Astrocyte (in vitro differentiated cells and primary cell): ENCODE results near the gene SLFN12L. TPM values are rescaled to one million over a fixed set of nuclear protein-coding genes. Genes with fewer than 3 reads are reported as not detected.

ENCODE experiments used
- DNase-seq: peaks from one replicate; pipeline ENCODE4 v3.0.0-alpha.2; 2010; ENCODE audit warnings: low read depth
- FAIRE-seq: peaks from 2 replicates; lab custom pipeline; 2011; peaks lifted over from hg19 to GRCh38; lab: Jason Lieb, UNC
- H2AFZ ChIP-seq: 2 replicates; pipeline ENCODE4 v1.6.0; 2012; ENCODE audit warnings: low read depth, low read length, inconsistent platforms
- H3K27ac ChIP-seq: 2 replicates; pipeline ENCODE4 v1.5.1; 2011; ENCODE audit warnings: low read depth, low read length, inconsistent platforms
- H3K27me3 ChIP-seq: 2 replicates; pipeline ENCODE4 v1.6.0; 2011; ENCODE audit warnings: low read length, inconsistent platforms; ENCODE audit not compliant: insufficient read depth
- H3K36me3 ChIP-seq: 2 replicates; pipeline ENCODE4 v1.5.1; 2011; ENCODE audit warnings: low read length, inconsistent platforms; ENCODE audit not compliant: insufficient read depth
- H3K4me1 ChIP-seq: 2 replicates; pipeline ENCODE4 v1.5.1; 2011; ENCODE audit warnings: low read length, inconsistent platforms; ENCODE audit not compliant: insufficient read depth
- H3K4me2 ChIP-seq: 2 replicates; pipeline ENCODE4 v1.6.0; 2012; ENCODE audit warnings: low read length, inconsistent platforms
- H3K4me3 ChIP-seq: 2 replicates; pipeline ENCODE4 v1.5.1; 2011; ENCODE audit warnings: low read depth, mild to moderate bottlenecking, low read length, inconsistent platforms; ENCODE audit not compliant: insufficient read depth
- H3K79me2 ChIP-seq: 2 replicates; pipeline ENCODE4 v1.6.0; 2012; ENCODE audit warnings: mild to moderate bottlenecking, low read length, inconsistent platforms; ENCODE audit not compliant: insufficient read depth
- H3K9ac ChIP-seq: 2 replicates; pipeline ENCODE4 v1.6.0; 2012; ENCODE audit warnings: mild to moderate bottlenecking, low read length, inconsistent platforms
- H3K9me3 ChIP-seq: 2 replicates; pipeline ENCODE4 v1.5.1; 2012; ENCODE audit warnings: low read depth, mild to moderate bottlenecking, low read length, inconsistent platforms; ENCODE audit not compliant: insufficient read depth
- H4K20me1 ChIP-seq: 2 replicates; pipeline ENCODE4 v1.6.0; 2012; ENCODE audit warnings: low read length, inconsistent platforms; ENCODE audit not compliant: insufficient read depth
- H3K27ac Mint-ChIP-seq: one replicate; pipeline ENCODE4 v1.8.0; 2021; ENCODE audit warnings: mild to moderate bottlenecking, mixed read lengths; ENCODE audit not compliant: unreplicated experiment
- H3K27me3 Mint-ChIP-seq: one replicate; pipeline ENCODE4 v1.8.0; 2021; ENCODE audit warnings: low read depth, mixed read lengths; ENCODE audit not compliant: unreplicated experiment
- H3K36me3 Mint-ChIP-seq: one replicate; pipeline ENCODE4 v1.8.0; 2021; ENCODE audit warnings: low read depth, mixed read lengths; ENCODE audit not compliant: unreplicated experiment
- H3K4me1 Mint-ChIP-seq: one replicate; pipeline ENCODE4 v1.8.0; 2021; ENCODE audit warnings: low read depth, mixed read lengths; ENCODE audit not compliant: unreplicated experiment
- H3K4me3 Mint-ChIP-seq: one replicate; pipeline ENCODE4 v1.8.0; 2021; ENCODE audit warnings: mild to moderate bottlenecking, moderate library complexity, mixed read lengths; ENCODE audit not compliant: unreplicated experiment
- H3K9me3 Mint-ChIP-seq: one replicate; pipeline ENCODE4 v1.8.0; 2021; ENCODE audit warnings: mild to moderate bottlenecking, mixed read lengths; ENCODE audit not compliant: unreplicated experiment
- EZH2 ChIP-seq: IDR thresholded peaks from 2 replicates; pipeline ENCODE4 v1.6.1; 2012; ENCODE audit warnings: mild to moderate bottlenecking, low read length, inconsistent platforms; ENCODE audit not compliant: insufficient read depth
- total RNA-seq: library from RNA; stranded (reverse); gene quantifications from 2 replicates; pipeline ENCODE4 v1.2.1, GENCODE V29; 2021
- TF ChIP-seq, protein P1 (sequence below): IDR thresholded peaks from 2 replicates; pipeline ENCODE4 v1.5.1; 2011; ENCODE audit warnings: low read depth, mild to moderate bottlenecking, inconsistent platforms, low read length, moderate library complexity; ENCODE audit not compliant: insufficient read depth

Gene SLFN12L
- total RNA-seq, 1 donor from 2014 or later: 0.14 TPM

DNA sequence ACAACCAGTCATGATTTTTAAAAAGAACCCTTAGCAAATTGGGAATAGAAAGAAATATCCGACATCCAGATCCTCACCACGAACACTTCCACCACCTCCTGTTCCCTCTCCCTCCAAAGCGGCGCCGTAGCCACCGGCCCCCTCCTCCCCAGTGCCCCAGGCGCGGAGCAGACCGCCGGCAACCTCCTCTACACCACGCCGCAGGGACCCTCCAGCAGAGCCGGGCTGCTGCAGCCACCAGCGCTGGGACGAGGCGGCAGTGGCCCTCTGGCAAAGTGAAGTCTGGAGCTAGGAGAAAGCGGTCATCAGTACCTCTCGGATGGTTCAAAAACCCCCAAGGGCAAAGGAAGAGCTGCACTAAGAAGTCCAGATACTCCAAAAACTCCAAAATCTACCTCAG lies 47.5 kb downstream of the SLFN12L start:
- Histone ChIP-seq H3K9me3 (peaks cover 2% of the 10 kb centered on the region), H3K4me2 (no peak overlapping the region), H3K79me2 (no peaks in the 10 kb centered on the region), H4K20me1 (no peaks in the 10 kb centered on the region), H2AFZ (no peak overlapping the region), H3K4me1 (peaks cover 4% of the 10 kb centered on the region), H3K27me3 (peaks cover 74% of the 10 kb centered on the region), H3K27ac (no peak overlapping the region), H3K4me3 (no peak overlapping the region), H3K9ac (no peak overlapping the region), H3K36me3 (no peaks in the 10 kb centered on the region)
- DNase-seq (no peak), FAIRE-seq (no peak)
- TF ChIP-seq EZH2: peak; percentile 48
- TF ChIP-seq, protein P1, sequence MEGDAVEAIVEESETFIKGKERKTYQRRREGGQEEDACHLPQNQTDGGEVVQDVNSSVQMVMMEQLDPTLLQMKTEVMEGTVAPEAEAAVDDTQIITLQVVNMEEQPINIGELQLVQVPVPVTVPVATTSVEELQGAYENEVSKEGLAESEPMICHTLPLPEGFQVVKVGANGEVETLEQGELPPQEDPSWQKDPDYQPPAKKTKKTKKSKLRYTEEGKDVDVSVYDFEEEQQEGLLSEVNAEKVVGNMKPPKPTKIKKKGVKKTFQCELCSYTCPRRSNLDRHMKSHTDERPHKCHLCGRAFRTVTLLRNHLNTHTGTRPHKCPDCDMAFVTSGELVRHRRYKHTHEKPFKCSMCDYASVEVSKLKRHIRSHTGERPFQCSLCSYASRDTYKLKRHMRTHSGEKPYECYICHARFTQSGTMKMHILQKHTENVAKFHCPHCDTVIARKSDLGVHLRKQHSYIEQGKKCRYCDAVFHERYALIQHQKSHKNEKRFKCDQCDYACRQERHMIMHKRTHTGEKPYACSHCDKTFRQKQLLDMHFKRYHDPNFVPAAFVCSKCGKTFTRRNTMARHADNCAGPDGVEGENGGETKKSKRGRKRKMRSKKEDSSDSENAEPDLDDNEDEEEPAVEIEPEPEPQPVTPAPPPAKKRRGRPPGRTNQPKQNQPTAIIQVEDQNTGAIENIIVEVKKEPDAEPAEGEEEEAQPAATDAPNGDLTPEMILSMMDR: no peak
- Mint-ChIP-seq H3K9me3 (peaks cover 23% of the 10 kb centered on the region), H3K36me3 (no peaks in the 10 kb centered on the region), H3K27ac (no peak overlapping the region), H3K27me3 (peaks cover 82% of the 10 kb centered on the region), H3K4me1 (no peaks in the 10 kb centered on the region), H3K4me3 (no peak overlapping the region)

DNA sequence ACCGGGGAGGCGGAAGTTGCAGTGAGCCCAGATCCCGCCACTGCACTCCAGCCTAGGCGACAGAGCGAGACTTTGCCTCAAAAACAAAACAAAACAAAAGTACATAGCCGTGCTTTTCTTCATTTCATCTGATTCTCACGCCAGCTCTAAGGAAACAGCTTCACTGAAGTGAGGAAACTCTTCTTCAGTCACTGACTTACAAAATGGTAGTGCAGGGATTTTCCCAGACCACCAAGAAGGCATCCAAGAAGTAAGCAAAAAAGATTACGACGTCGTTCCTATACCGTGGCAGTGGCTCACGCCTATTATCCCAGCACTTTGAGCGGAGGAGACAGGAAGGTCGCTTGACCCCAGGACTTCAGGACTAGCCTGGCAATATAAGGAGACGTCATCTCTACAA lies 48.5 kb downstream of the SLFN12L start:
- Histone ChIP-seq H3K4me3 (no peak overlapping the region), H3K9ac (no peak overlapping the region), H3K4me1 (peaks cover 4% of the 10 kb centered on the region), H2AFZ (no peak overlapping the region), H3K36me3 (no peaks in the 10 kb centered on the region), H3K4me2 (no peak overlapping the region), H4K20me1 (no peaks in the 10 kb centered on the region), H3K27ac (no peak overlapping the region), H3K9me3 (peaks cover 2% of the 10 kb centered on the region), H3K27me3 (peaks cover 76% of the 10 kb centered on the region), H3K79me2 (no peaks in the 10 kb centered on the region)
- Mint-ChIP-seq H3K4me1 (no peaks in the 10 kb centered on the region), H3K27me3 (peaks cover 84% of the 10 kb centered on the region), H3K4me3 (no peak overlapping the region), H3K27ac (no peak overlapping the region), H3K9me3 (peaks cover 23% of the 10 kb centered on the region), H3K36me3 (no peaks in the 10 kb centered on the region)
- FAIRE-seq (no peak), DNase-seq (no peak)
- TF ChIP-seq, protein P1: no peak

DNA sequence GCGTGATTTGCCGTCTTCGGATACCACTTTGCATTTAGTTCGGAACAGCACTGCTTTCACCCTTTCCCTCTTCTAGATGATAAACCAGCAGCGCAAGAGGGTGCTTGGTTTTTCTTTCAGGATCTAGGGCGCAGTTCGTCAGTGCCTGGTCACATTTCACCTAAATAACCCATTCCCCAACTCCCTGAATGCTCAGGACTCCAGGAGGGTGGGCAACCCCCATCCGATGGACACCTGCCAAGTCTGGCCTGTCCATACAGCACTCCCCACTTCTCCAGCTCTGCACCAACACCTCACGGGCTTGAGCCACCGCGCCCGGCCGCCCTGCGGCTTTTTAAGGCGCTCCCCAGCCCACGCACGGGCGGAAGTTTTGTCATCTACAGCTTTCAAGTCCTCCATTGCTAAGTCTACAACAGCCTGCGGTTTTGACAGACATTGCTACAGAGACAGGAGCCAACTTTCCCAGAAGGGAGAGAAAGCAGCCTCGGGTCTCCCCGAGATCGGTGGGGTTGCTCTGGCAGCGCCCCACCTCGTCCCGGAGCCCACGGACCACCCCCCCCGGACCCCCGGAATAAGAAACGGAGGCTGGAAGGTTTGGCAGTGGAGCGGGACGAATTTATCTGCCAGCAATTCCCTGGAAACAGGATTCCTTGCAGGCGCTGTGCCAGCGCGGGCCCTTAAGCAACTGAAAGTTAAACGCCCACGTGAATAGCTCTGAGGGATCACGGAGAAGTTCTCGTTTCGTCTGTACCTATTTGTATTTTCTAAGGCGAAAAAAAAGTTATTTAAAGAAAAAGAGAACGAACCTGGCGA lies 50.4 kb downstream of the SLFN12L start:
- Histone ChIP-seq H3K4me2 (peak overlapping the region; percentile 86), H3K36me3 (no peaks in the 10 kb centered on the region), H3K4me3 (peak overlapping the region; percentile 56), H3K9ac (no peak overlapping the region), H3K79me2 (no peaks in the 10 kb centered on the region), H3K9me3 (peaks cover 2% of the 10 kb centered on the region), H2AFZ (peak overlapping the region; percentile 48), H4K20me1 (no peaks in the 10 kb centered on the region), H3K27me3 (peaks cover 69% of the 10 kb centered on the region), H3K27ac (no peak overlapping the region), H3K4me1 (peaks cover 4% of the 10 kb centered on the region)
- H3K27me3 Mint-ChIP-seq: peaks cover 83% of the 10 kb centered on the region
- no peak overlapping the region for H3K27ac Mint-ChIP-seq
- H3K9me3 Mint-ChIP-seq: peaks cover 27% of the 10 kb centered on the region
- TF ChIP-seq EZH2: no peak
- TF ChIP-seq, protein P1: no peak
- FAIRE-seq (no peak), DNase-seq (peak; percentile 64)
- peak overlapping the region; percentile 75 for H3K4me3 Mint-ChIP-seq
- H3K4me1 Mint-ChIP-seq: no peaks in the 10 kb centered on the region
- H3K36me3 Mint-ChIP-seq: peaks cover 2% of the 10 kb centered on the region
